NT2/D1 (cell line): ENCODE results near the gene STAG1.
"Not testable (repeated sequence)": the region's sequence is repeated elsewhere in the genome, so short reads cannot be mapped to it uniquely, and the experiment has no call there.

ENCODE experiments used
- DNase-seq: peaks from one replicate; pipeline ENCODE4 v3.0.0-alpha.2; 2011; ENCODE audit warnings: low read depth, low spot score
- H3K27me3 ChIP-seq: 2 replicates; pipeline ENCODE4 v1.6.0; 2011; ENCODE audit warnings: mild to moderate bottlenecking; ENCODE audit not compliant: insufficient read length, insufficient read depth
- H3K36me3 ChIP-seq: 2 replicates; pipeline ENCODE4 v1.6.1; 2011; ENCODE audit warnings: mild to moderate bottlenecking, low read length, mixed read lengths; ENCODE audit not compliant: insufficient read depth, insufficient read length
- H3K4me1 ChIP-seq: 2 replicates; pipeline ENCODE4 v1.5.1; 2011; ENCODE audit not compliant: insufficient read depth, insufficient read length
- H3K4me3 ChIP-seq: 2 replicates; pipeline ENCODE4 v1.5.1; 2011; ENCODE audit warnings: low read depth; ENCODE audit not compliant: insufficient read length
- H3K9ac ChIP-seq: 2 replicates; pipeline ENCODE4 v1.6.0; 2011; ENCODE audit warnings: low read depth; ENCODE audit not compliant: insufficient read length
- H3K9me3 ChIP-seq: 2 replicates; pipeline ENCODE4 v1.5.1; 2011; ENCODE audit warnings: mild to moderate bottlenecking, low read length; ENCODE audit not compliant: insufficient read depth
- SUZ12 ChIP-seq: IDR thresholded peaks from 2 replicates; pipeline ENCODE4 v1.6.1; 2011; ENCODE audit not compliant: insufficient read length, insufficient read depth; ENCODE audit errors: extremely low read depth
- YY1 ChIP-seq: IDR thresholded peaks from 2 replicates; pipeline ENCODE4 v1.6.1; 2011; ENCODE audit not compliant: insufficient read length, insufficient read depth
- ZNF274 ChIP-seq: IDR thresholded peaks from 2 replicates; pipeline ENCODE4 v1.6.1; 2011; ENCODE audit warnings: mild to moderate bottlenecking, low read depth, low read length

Gene STAG1

GRCh38 chr3:136387031-136387430, 365.1 kb downstream of the STAG1 start:
- Histone ChIP-seq H3K27me3 (no peaks in the 10 kb centered on the region), H3K36me3 (no peaks in the 10 kb centered on the region), H3K4me1 (no peaks in the 10 kb centered on the region), H3K4me3 (no peak overlapping the region), H3K9ac (no peak overlapping the region), H3K9me3 (no peaks in the 10 kb centered on the region)
- TF ChIP-seq SUZ12 (no peak), YY1 (no peak), ZNF274 (no peak)
- no peak for DNase-seq

GRCh38 chr3:136385457-136385856, 366.7 kb downstream of the STAG1 start:
- no peak for DNase-seq
- Histone ChIP-seq H3K36me3 (no peaks in the 10 kb centered on the region), H3K9me3 (no peaks in the 10 kb centered on the region), H3K9ac (no peak overlapping the region), H3K27me3 (no peaks in the 10 kb centered on the region), H3K4me3 (no peak overlapping the region), H3K4me1 (no peaks in the 10 kb centered on the region)
- no peak for TF ChIP-seq ZNF274
- no peak for TF ChIP-seq SUZ12
- no peak for TF ChIP-seq YY1

DNA sequence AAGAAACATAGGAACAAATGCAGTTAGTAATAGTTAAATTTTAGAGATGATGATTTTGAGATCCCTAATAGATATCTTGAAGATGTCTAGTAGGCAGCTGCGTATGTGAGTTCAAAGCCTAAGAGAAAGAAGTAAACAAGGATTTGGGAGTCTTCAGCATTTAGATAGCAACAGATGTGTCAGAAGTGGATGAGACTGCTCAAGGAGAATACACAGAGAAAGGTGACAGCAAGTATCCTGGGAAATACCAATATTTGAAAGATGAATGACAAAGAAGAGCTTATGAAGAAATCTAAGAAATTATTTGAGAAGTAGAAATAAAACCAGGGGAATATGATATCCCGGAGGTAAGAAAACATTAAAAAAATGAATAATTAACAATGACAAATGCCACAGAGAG, 371.1 kb downstream of the STAG1 start:
- Histone ChIP-seq H3K9ac (no peak overlapping the region), H3K4me1 (no peaks in the 10 kb centered on the region), H3K27me3 (no peaks in the 10 kb centered on the region), H3K9me3 (no peaks in the 10 kb centered on the region), H3K4me3 (no peak overlapping the region), H3K36me3 (no peaks in the 10 kb centered on the region)
- TF ChIP-seq SUZ12 (no peak), ZNF274 (no peak), YY1 (no peak)
- no peak for DNase-seq

DNA sequence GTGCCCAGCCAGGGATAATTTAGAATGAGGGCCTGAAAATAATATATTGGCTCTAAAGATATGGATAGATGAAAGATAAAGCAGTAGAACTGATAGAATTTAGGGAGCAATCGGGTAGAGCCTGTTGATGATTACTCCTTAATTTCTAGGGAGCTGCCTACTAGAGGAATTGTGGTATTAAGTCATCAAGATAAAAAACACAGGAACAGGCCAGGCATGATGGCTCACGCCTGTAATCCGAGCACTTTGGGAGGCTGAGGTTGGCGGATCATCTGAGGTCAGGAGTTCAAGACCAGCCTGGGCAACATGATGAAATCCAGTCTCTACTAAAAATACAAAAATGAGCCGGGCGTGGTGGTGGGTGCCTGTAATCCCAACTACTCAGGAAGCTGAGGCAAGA, 371.6 kb downstream of the STAG1 start:
- no peaks in the 10 kb centered on the region for H3K36me3 ChIP-seq
- TF ChIP-seq YY1 (no peak), SUZ12 (no peak), ZNF274 (no peak)
- DNase-seq, result no peak
- H3K4me1 ChIP-seq, result no peaks in the 10 kb centered on the region
- no peaks in the 10 kb centered on the region for H3K27me3 ChIP-seq
- no peak overlapping the region for H3K4me3 ChIP-seq
- no peak overlapping the region for H3K9ac ChIP-seq
- H3K9me3 ChIP-seq, result no peaks in the 10 kb centered on the region

DNA sequence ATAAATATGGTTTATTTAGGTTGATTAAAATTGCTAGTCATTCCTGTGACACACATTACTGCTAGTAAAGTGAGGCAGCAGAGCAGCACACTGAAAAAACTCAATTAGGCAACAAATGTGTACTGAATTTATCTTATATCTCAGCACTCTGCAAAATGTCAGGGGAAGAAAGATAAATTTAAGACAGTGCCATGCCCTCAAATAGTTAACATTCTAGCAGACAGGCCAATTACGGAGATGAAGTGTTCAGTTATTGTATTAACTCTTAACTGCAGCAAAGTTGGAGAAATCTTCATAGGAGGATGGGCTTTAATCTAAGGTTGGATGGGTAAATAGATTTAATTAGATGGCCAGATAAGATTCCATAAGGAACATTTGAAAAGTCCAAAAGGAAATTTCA, 374.2 kb downstream of the STAG1 start:
- no peak for DNase-seq
- no peak for TF ChIP-seq SUZ12
- TF ChIP-seq ZNF274, result no peak
- TF ChIP-seq YY1, result no peak
- no peaks in the 10 kb centered on the region for H3K36me3 ChIP-seq

DNA sequence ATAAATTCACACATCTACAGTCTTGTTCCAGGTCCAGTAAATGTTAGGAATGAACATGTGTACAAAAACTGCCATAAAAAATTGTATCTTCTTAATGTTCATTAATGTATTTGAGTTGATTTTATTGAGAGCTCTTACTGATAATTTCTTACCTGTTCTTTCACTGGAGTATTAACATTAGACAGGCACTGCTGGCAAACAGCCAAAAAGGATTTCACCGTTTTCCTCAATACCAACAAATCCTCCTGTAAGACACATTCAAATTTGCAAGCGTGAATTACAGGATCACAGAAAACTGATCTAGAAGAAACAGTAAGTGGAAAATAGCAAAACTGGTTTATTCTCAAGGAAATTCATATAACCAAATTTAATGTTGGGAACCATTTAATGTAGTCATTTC, 374.7 kb downstream of the STAG1 start:
- Histone ChIP-seq H3K9ac (no peak overlapping the region), H3K9me3 (no peaks in the 10 kb centered on the region), H3K4me3 (no peak overlapping the region), H3K36me3 (no peaks in the 10 kb centered on the region), H3K4me1 (no peaks in the 10 kb centered on the region), H3K27me3 (no peaks in the 10 kb centered on the region)
- TF ChIP-seq YY1, result no peak
- TF ChIP-seq SUZ12, result no peak
- TF ChIP-seq ZNF274, result no peak
- no peak for DNase-seq

More for the DNA sequence above, 374.2 kb downstream of the STAG1 start:
- Histone ChIP-seq H3K4me1 (no peaks in the 10 kb centered on the region), H3K9me3 (no peaks in the 10 kb centered on the region), H3K27me3 (no peaks in the 10 kb centered on the region), H3K4me3 (no peak overlapping the region), H3K9ac (no peak overlapping the region)

DNA sequence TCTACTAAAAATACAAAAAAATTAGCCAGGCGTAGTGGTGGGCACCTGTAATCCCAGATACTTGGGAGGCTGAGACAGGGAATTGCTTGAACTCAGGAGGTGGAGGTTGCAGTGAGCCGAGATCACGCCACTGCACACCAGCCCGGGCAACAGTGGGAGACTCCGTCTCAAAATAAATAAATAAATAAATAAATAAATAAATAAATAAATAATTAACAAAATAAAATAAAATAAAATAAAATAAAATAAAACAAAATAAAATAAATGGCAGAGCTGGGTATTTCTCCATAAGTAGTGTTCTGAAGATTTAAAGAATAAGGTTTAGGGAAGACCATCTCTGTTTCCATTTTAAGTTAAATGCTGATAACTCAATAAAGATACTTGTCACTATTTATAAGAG, 376.4 kb downstream of the STAG1 start:
- not testable (repeated sequence) for DNase-seq, H3K36me3 ChIP-seq, H3K4me1 ChIP-seq, H3K9ac ChIP-seq, H3K4me3 ChIP-seq, H3K9me3 ChIP-seq, H3K27me3 ChIP-seq

DNA sequence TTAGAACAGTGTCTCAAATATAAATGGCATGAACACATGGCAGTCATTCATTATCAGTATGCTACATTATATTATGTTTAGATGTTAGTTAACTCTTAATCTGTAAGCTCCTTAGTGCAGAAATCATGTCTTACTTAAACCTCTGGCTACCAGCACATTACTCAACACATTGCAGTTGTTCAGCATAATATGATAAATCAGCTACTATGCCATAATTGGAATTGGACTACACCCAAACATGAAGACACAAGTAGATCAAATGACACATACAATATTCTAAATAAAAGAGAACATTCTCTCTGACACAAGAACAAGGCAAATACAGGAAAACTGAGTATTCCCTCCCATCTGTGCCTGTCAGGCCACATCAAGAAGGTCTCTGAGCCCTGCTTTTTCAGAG, 385.9 kb downstream of the STAG1 start:
- DNase-seq, result no peak
- Histone ChIP-seq H3K27me3 (no peaks in the 10 kb centered on the region), H3K36me3 (no peaks in the 10 kb centered on the region), H3K4me3 (no peak overlapping the region), H3K9me3 (no peaks in the 10 kb centered on the region), H3K4me1 (no peaks in the 10 kb centered on the region), H3K9ac (no peak overlapping the region)
- TF ChIP-seq YY1 (no peak), SUZ12 (no peak), ZNF274 (no peak)
